ENCODE data around the gene PRDM16.

GRCh38 chr1:3183411-3183810 is 114.4 kb downstream of the PRDM16 start:
- TF ChIP-seq CTCF (IDR thresholded peaks at IDR 0.05), result no peak
- TF ChIP-seq MXD4 (CRISPR knock-in tag; IDR thresholded peaks at IDR 0.05; ENCODE audit: borderline replicate concordance), result no peak
- no peak for TF ChIP-seq ZNF423 (CRISPR knock-in tag; IDR thresholded peaks at IDR 0.05)
- no peak for TF ChIP-seq MAX (CRISPR knock-in tag; IDR thresholded peaks at IDR 0.05)
- TF ChIP-seq FOXJ3 (CRISPR knock-in tag; IDR thresholded peaks at IDR 0.05; ENCODE audit: borderline replicate concordance), result no peak
- no peak for TF ChIP-seq CREM (CRISPR knock-in tag; IDR thresholded peaks at IDR 0.05)
- TF ChIP-seq MLX (CRISPR knock-in tag; IDR thresholded peaks at IDR 0.05), result no peak
- no peak for TF ChIP-seq EMX1 (CRISPR knock-in tag; IDR thresholded peaks at IDR 0.05)
- TF ChIP-seq ETV6 (CRISPR knock-in tag; IDR thresholded peaks at IDR 0.05), result no peak
